B cell (primary cell): ENCODE results near the gene HTRA3.

ENCODE experiments used
- EZH2 ChIP-seq: IDR thresholded peaks from 2 replicates; pipeline ENCODE4 v1.6.1; 2012; ENCODE audit warnings: borderline replicate concordance, low read depth, mild to moderate bottlenecking, moderate library complexity, low read length; ENCODE audit not compliant: insufficient read depth, poor library complexity, severe bottlenecking
- TF ChIP-seq, protein P1 (sequence below): fragments of 200-600 bp; IDR thresholded peaks from one replicate; pipeline ENCODE4 v1.8.0; 2022; ENCODE audit warnings: antibody characterized with exemption, mild to moderate bottlenecking

DNA sequence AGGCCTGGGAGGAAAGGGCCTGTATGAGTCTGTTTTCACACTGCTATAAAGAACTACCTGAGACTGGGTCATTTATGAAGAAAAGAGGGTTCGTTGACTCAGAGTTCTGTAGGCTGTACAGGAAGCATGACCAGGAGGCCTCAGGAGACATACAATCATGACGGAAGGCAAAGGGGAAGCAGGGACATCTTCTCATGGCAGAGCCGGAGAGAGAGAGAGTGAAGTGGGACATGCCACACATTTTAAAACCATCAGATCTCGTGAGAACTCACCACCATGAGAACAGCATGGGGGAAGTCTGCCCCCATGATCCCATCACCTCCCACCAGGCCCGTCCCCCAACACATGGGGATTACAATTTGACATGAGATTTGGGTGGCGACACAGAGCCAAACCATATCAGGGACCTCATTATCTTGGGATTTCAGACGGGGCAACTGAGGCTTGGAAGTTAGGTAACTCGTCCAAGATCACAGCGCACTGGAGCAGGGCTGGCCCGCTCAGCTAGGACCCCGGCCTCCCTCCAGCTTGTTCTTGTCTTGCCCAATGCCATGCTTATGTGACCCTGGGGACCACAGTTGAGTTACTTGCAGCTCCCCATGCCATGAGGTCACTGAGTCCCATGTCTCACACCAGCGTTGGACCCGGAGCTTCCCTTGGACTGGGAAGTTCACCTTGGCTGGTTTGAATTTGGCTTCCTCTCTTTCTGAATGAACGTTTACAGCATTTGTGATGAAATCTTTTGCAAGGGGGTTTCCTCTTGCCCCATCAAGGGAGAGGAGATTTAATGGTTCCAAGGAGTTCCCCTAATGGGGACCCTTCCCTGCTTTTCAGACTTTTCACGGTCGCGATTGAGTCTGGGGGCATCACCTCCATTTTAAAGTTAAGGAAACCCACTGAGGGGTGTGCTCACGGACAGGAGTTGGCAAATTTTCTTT is 18.1 kb downstream of the HTRA3 start:
- TF ChIP-seq, protein P1, sequence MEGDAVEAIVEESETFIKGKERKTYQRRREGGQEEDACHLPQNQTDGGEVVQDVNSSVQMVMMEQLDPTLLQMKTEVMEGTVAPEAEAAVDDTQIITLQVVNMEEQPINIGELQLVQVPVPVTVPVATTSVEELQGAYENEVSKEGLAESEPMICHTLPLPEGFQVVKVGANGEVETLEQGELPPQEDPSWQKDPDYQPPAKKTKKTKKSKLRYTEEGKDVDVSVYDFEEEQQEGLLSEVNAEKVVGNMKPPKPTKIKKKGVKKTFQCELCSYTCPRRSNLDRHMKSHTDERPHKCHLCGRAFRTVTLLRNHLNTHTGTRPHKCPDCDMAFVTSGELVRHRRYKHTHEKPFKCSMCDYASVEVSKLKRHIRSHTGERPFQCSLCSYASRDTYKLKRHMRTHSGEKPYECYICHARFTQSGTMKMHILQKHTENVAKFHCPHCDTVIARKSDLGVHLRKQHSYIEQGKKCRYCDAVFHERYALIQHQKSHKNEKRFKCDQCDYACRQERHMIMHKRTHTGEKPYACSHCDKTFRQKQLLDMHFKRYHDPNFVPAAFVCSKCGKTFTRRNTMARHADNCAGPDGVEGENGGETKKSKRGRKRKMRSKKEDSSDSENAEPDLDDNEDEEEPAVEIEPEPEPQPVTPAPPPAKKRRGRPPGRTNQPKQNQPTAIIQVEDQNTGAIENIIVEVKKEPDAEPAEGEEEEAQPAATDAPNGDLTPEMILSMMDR = no peak
- no peak for TF ChIP-seq EZH2
